Measurements from ENCODE around the gene PTEN.

DNA sequence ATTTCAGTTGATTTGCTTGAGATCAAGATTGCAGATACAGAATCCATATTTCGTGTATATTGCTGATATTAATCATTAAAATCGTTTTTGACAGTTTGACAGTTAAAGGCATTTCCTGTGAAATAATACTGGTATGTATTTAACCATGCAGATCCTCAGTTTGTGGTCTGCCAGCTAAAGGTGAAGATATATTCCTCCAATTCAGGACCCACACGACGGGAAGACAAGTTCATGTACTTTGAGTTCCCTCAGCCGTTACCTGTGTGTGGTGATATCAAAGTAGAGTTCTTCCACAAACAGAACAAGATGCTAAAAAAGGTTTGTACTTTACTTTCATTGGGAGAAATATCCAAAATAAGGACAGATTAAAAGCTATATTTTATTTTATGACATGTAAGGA is 94.3 kb downstream of the PTEN start:
- TF ChIP-seq, protein P1, sequence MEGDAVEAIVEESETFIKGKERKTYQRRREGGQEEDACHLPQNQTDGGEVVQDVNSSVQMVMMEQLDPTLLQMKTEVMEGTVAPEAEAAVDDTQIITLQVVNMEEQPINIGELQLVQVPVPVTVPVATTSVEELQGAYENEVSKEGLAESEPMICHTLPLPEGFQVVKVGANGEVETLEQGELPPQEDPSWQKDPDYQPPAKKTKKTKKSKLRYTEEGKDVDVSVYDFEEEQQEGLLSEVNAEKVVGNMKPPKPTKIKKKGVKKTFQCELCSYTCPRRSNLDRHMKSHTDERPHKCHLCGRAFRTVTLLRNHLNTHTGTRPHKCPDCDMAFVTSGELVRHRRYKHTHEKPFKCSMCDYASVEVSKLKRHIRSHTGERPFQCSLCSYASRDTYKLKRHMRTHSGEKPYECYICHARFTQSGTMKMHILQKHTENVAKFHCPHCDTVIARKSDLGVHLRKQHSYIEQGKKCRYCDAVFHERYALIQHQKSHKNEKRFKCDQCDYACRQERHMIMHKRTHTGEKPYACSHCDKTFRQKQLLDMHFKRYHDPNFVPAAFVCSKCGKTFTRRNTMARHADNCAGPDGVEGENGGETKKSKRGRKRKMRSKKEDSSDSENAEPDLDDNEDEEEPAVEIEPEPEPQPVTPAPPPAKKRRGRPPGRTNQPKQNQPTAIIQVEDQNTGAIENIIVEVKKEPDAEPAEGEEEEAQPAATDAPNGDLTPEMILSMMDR (IDR thresholded peaks at IDR 0.05; ENCODE audit: low read depth, low read length) = no peak
- TF ChIP-seq EZH2phosphoT487 (IDR thresholded peaks at IDR 0.05; ENCODE audit: low read depth) = no peak
